Progenitor cell of endocrine pancreas (in vitro differentiated cells): ENCODE results near the gene MR1. TPM values are rescaled to one million over a fixed set of nuclear protein-coding genes. Genes with fewer than 3 reads are reported as not detected.

Source experiments
- DNase-seq: peaks from one replicate; pipeline ENCODE4 v3.0.0; 2021; ENCODE audit warnings: low spot score; ENCODE audit not compliant: unreplicated experiment
- H3K27ac Mint-ChIP-seq: 2 replicates; pipeline ENCODE4 v1.8.0; 2021; ENCODE audit warnings: mild to moderate bottlenecking, moderate library complexity, mixed read lengths
- H3K27me3 Mint-ChIP-seq: 2 replicates; pipeline ENCODE4 v1.8.0; 2021; ENCODE audit warnings: mixed read lengths
- H3K36me3 Mint-ChIP-seq: 2 replicates; pipeline ENCODE4 v1.8.0; 2022; ENCODE audit warnings: mixed read lengths; ENCODE audit not compliant: insufficient read depth
- H3K4me1 Mint-ChIP-seq: 2 replicates; pipeline ENCODE4 v1.8.0; 2021; ENCODE audit warnings: low read depth, mixed read lengths
- H3K4me3 Mint-ChIP-seq: 2 replicates; pipeline ENCODE4 v1.8.0; 2021; ENCODE audit warnings: low read depth, mild to moderate bottlenecking, moderate library complexity, mixed read lengths
- H3K9me3 Mint-ChIP-seq: 2 replicates; pipeline ENCODE4 v1.8.0; 2021; ENCODE audit warnings: low read depth, mixed read lengths
- CTCF ChIP-seq: fragments of 200-600 bp; sonication (generic); IDR thresholded peaks from one replicate; pipeline ENCODE4 v1.5.0; 2021; ENCODE audit warnings: antibody characterized with exemption, mild to moderate bottlenecking; ENCODE audit not compliant: unreplicated experiment
- total RNA-seq: library from RNA; stranded (reverse); gene quantifications from 2 replicates; pipeline ENCODE4 v1.2.1, GENCODE V29; 2021

The MR1 gene
- total RNA-seq, 1 donor from 2014 or later = 0.57 TPM

DNA sequence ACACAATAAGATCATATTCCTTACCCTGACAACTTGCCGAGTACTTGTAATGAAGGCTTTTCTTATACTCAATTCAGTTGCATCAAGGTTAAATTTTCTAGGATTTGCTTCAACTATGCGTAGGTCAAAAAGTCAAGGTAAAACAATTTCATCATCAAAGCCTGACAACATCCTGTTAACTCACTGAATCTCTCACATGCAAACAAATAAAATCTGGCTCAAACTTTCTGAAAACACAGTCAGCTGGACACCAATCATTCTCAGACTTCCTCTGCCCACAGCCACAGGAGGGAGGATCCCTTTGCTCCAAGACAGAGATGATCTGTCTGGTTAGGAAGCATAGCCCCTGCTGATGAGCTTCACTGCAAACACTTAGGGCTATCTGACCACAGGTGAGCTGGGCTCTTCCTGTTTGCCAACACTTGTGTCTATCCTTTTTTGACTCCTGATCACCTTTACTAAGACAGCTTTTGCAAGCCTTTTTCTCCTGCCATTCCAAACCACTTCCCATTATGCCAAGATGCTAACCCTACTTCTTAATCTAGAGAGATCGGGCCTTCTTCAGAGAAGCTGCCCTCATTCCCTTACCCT is 31.1 kb upstream of the MR1 start:
- no peak overlapping the region for H3K4me3 Mint-ChIP-seq
- no peaks in the 10 kb centered on the region for H3K9me3 Mint-ChIP-seq
- H3K27ac Mint-ChIP-seq = no peak overlapping the region
- no peak for TF ChIP-seq CTCF
- no peak for DNase-seq
- no peaks in the 10 kb centered on the region for H3K4me1 Mint-ChIP-seq
- no peaks in the 10 kb centered on the region for H3K27me3 Mint-ChIP-seq
- peaks cover 32% of the 10 kb centered on the region for H3K36me3 Mint-ChIP-seq

DNA sequence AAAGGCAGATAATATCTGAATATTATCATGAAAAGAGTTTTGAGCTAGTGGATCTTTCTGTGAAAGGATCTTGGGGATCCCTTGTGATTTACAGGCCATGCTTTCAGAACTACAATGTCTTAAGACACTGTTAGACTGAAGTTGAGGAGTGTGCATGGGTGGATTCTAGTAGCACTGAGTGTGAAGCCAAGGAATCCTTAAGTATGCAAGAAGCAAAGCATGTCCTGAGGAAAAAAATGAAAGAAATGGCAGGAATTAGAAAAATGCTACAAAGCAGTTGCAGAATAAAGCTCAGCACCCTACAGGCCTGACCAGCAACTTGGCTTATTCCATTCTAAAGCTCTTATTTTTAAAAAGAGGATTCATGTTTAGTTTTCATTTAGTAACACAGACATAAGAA is 23.0 kb upstream of the MR1 start:
- H3K27me3 Mint-ChIP-seq = no peaks in the 10 kb centered on the region
- H3K9me3 Mint-ChIP-seq = no peaks in the 10 kb centered on the region
- no peak for DNase-seq
- H3K4me1 Mint-ChIP-seq = no peaks in the 10 kb centered on the region
- H3K4me3 Mint-ChIP-seq = no peak overlapping the region
- no peak for TF ChIP-seq CTCF
- no peaks in the 10 kb centered on the region for H3K36me3 Mint-ChIP-seq
- H3K27ac Mint-ChIP-seq = peak overlapping the region; percentile 16

DNA sequence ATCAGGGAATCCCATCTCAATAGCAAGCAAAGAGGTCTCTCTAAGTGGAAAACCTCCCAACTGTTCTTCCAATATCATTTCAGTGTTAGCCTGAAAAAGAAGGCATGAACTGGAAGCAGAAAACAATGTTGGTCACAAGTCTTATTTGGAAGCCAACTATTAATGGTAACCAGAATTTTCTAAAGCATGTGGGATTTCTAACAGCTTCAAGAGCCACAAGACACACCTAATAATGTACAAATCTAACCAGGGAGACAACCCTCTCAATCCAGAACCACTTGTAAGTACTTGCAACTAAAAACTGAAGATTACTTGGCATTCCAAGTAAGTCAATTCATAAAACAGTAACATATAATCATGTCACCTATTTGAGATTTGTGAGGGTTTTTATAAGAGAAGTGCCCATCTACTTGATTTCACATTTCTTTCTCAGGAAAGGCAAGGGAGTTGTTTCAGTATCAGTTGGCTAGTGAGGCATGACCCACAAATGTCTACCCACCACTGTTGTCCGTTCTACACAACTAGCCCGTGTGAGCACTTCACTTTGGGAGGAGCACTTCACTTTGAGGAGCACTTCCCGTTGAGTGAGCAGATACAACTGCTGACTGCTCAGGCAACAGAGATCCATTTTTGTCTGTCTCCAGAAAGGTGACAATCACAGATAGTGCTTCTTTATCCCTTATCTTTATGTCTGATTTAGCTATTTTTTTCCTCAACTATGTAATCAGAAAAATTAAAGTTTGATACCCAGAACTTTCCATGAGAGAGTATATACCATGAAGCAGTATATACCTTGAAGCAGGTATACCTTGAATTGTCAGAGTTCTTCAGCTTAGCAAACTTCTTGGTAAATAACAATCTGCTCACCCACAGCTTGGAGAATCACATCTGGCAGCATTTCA is 22.2 kb upstream of the MR1 start:
- H3K27ac Mint-ChIP-seq = peak overlapping the region; percentile 77
- no peaks in the 10 kb centered on the region for H3K4me1 Mint-ChIP-seq
- no peak overlapping the region for H3K4me3 Mint-ChIP-seq

DNA sequence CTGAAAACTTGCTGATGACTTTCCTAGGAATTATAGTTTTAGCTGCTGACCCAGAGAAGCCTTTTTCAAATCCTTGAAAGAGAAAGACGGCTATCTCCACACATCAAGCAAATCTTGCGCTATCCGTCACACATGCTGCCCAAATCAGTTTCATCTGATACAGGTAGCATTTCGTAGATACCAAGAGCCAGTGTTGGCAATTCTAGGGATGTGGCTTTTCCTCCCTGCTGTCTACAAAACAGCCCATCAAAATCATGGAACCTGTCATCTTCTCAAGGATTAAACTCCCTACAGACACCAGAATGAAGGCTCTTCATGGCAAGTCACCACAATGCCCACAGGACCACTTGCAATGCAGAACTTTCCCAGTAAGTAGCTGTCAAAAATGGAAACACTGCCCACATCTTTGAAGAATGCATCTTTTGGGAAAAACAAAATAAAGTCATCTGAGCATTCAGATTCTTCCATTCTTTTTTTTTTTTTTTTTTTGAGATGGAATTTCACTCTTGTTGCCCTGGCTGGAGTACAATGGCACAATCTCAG is 21.5 kb upstream of the MR1 start:
- Mint-ChIP-seq H3K4me1 (no peaks in the 10 kb centered on the region), H3K36me3 (peaks cover under 1% of the 10 kb centered on the region), H3K27ac (peak overlapping the region; percentile 30), H3K4me3 (no peak overlapping the region), H3K27me3 (no peaks in the 10 kb centered on the region), H3K9me3 (no peaks in the 10 kb centered on the region)
- no peak for DNase-seq
- no peak for TF ChIP-seq CTCF

More for the DNA sequence above, 22.2 kb upstream of the MR1 start:
- H3K36me3 Mint-ChIP-seq = no peaks in the 10 kb centered on the region
- TF ChIP-seq CTCF = no peak
- H3K27me3 Mint-ChIP-seq = no peaks in the 10 kb centered on the region
- H3K9me3 Mint-ChIP-seq = no peaks in the 10 kb centered on the region
- no peak for DNase-seq

DNA sequence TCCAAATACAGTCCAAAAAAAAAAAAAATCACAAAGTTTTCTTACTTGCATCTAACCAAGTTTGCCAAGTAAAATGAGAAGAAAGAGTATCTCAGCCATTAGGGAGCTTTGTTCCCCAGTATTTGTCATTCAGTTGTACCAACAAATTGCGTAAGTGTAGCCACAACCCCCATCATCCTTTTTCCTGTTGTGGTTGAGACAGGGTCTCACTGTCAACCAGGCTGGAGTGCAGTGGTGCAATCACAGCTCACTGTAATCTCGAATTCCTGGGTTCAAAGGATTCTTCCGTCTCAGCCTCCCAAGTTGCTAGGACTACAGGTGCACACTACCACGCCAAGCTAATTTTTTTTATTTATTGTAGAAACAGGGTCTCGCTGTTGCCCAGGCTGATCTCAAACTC is 20.6 kb upstream of the MR1 start:
- no peak for TF ChIP-seq CTCF
- H3K27ac Mint-ChIP-seq = no peak overlapping the region
- H3K9me3 Mint-ChIP-seq = no peaks in the 10 kb centered on the region
- H3K36me3 Mint-ChIP-seq = peaks cover 4% of the 10 kb centered on the region
- no peak overlapping the region for H3K4me3 Mint-ChIP-seq
- H3K27me3 Mint-ChIP-seq = no peaks in the 10 kb centered on the region
- DNase-seq = no peak
- H3K4me1 Mint-ChIP-seq = no peaks in the 10 kb centered on the region
